WTC11 (cell line): ENCODE data around the gene BCL7C. TPM values are rescaled to one million over a fixed set of nuclear protein-coding genes. Genes with fewer than 3 reads are reported as not detected.
"Not testable (repeated sequence)": the region's sequence is repeated elsewhere in the genome, so short reads cannot be mapped to it uniquely, and the experiment has no call there.

Source experiments
- ATAC-seq: fragments of 200-7000 bp; cut with Tn5 transposase; 2 replicates; pipeline ENCODE4 v1.10.0; 2021; ENCODE audit warnings: mild to moderate bottlenecking, moderate library complexity
- CTCF ChIA-PET: fragments of 300-600 bp; sonication (Branson Sonifier 250); formaldehyde crosslinking; loops from one replicate; lab custom pipeline; 2021; ENCODE audit warnings: antibody characterized with exemption; lab: Charles Lee
- POLR2A ChIA-PET: fragments of 350-600 bp; sonication (Branson Sonifier 250); formaldehyde crosslinking; loops from one replicate; lab custom pipeline; 2021; ENCODE audit warnings: antibody characterized with exemption; lab: Charles Lee
- DNase-seq: peaks from one replicate; pipeline ENCODE4 v3.0.0; 2021; ENCODE audit warnings: low spot score
- H3K27ac Mint-ChIP-seq: 2 replicates; pipeline ENCODE4 v1.8.0; 2021; ENCODE audit warnings: mixed read lengths
- H3K27me3 Mint-ChIP-seq: 2 replicates; pipeline ENCODE4 v1.8.0; 2021; ENCODE audit warnings: low read depth, mild to moderate bottlenecking, moderate library complexity, mixed read lengths
- H3K36me3 Mint-ChIP-seq: 2 replicates; pipeline ENCODE4 v1.8.0; 2021; ENCODE audit warnings: mixed read lengths
- H3K4me1 Mint-ChIP-seq: 2 replicates; pipeline ENCODE4 v1.8.0; 2022; ENCODE audit warnings: mixed read lengths
- H3K4me3 Mint-ChIP-seq: 2 replicates; pipeline ENCODE4 v1.8.0; 2021; ENCODE audit warnings: mild to moderate bottlenecking, moderate library complexity, mixed read lengths
- H3K9me3 Mint-ChIP-seq: 2 replicates; pipeline ENCODE4 v1.8.0; 2021; ENCODE audit warnings: mixed read lengths
- ATF1 ChIP-seq: sonication (generic); formaldehyde crosslinking; IDR thresholded peaks from 2 replicates; pipeline ENCODE4 v1.8.1; 2023; ENCODE audit warnings: mild to moderate bottlenecking, moderate library complexity, missing genetic modification reagents
- FOXP4 ChIP-seq: sonication (generic); formaldehyde crosslinking; IDR thresholded peaks from 2 replicates; pipeline ENCODE4 v1.8.0; 2022; ENCODE audit warnings: mild to moderate bottlenecking, missing genetic modification reagents
- HMGA2 ChIP-seq: fragments of 250-450 bp; sonication (Bioruptor Pico); IDR thresholded peaks from 2 replicates; pipeline ENCODE4 v1.4.0; 2021; ENCODE audit warnings: mild to moderate bottlenecking, moderate library complexity
- HMGXB4 ChIP-seq: sonication (generic); formaldehyde crosslinking; IDR thresholded peaks from 2 replicates; pipeline ENCODE4 v1.8.1; 2023; ENCODE audit warnings: mild to moderate bottlenecking, moderate library complexity, missing genetic modification reagents
- MAX ChIP-seq: sonication (generic); formaldehyde crosslinking; IDR thresholded peaks from 2 replicates; pipeline ENCODE4 v1.8.0; 2022; ENCODE audit warnings: mild to moderate bottlenecking, missing genetic modification reagents
- OVOL2 ChIP-seq: fragments of 250-450 bp; sonication (Bioruptor Pico); IDR thresholded peaks from 2 replicates; pipeline ENCODE4 v1.9.0; 2021; ENCODE audit warnings: mild to moderate bottlenecking, borderline replicate concordance
- SMAD3 ChIP-seq: sonication (generic); formaldehyde crosslinking; IDR thresholded peaks from 2 replicates; pipeline ENCODE4 v1.8.0; 2022; ENCODE audit warnings: missing genetic modification reagents, mild to moderate bottlenecking, borderline replicate concordance
- TEAD4 ChIP-seq: sonication (generic); formaldehyde crosslinking; IDR thresholded peaks from 2 replicates; pipeline ENCODE4 v1.8.0; 2022; ENCODE audit warnings: mild to moderate bottlenecking, missing genetic modification reagents
- ZBTB21 ChIP-seq: sonication (generic); formaldehyde crosslinking; IDR thresholded peaks from 2 replicates; pipeline ENCODE4 v1.8.1; 2023; ENCODE audit warnings: mild to moderate bottlenecking, missing genetic modification reagents, borderline replicate concordance
- ZNF423 ChIP-seq: fragments of 250-450 bp; sonication (Bioruptor Pico); IDR thresholded peaks from 2 replicates; pipeline ENCODE4 v2.1.2; 2022; ENCODE audit warnings: mild to moderate bottlenecking, moderate library complexity
- total RNA-seq: library from RNA; stranded (reverse); gene quantifications from 3 replicates; pipeline ENCODE4 v1.2.3, GENCODE V29; 2021
- TF ChIP-seq, protein P1 (sequence below): fragments of 250-450 bp; sonication (Bioruptor Pico); IDR thresholded peaks from 2 replicates; pipeline ENCODE4 v2.1.2; 2022; ENCODE audit warnings: mild to moderate bottlenecking, moderate library complexity
- TF ChIP-seq, protein P2 (sequence below): sonication (generic); formaldehyde crosslinking; IDR thresholded peaks from 2 replicates; pipeline ENCODE4 v1.8.1; 2023; ENCODE audit warnings: mild to moderate bottlenecking, missing genetic modification reagents
- TF ChIP-seq, protein P3 (sequence below): sonication (generic); formaldehyde crosslinking; IDR thresholded peaks from 2 replicates; pipeline ENCODE4 v1.8.1; 2022; ENCODE audit warnings: low read depth, missing genetic modification reagents, borderline replicate concordance
- TF ChIP-seq, protein P4 (sequence below): sonication (generic); formaldehyde crosslinking; IDR thresholded peaks from 2 replicates; pipeline ENCODE4 v1.8.1; 2023; ENCODE audit warnings: mild to moderate bottlenecking, missing genetic modification reagents, moderate library complexity

Gene BCL7C
- total RNA-seq, 1 experiment from 2014 or later, result 18.3 TPM

DNA sequence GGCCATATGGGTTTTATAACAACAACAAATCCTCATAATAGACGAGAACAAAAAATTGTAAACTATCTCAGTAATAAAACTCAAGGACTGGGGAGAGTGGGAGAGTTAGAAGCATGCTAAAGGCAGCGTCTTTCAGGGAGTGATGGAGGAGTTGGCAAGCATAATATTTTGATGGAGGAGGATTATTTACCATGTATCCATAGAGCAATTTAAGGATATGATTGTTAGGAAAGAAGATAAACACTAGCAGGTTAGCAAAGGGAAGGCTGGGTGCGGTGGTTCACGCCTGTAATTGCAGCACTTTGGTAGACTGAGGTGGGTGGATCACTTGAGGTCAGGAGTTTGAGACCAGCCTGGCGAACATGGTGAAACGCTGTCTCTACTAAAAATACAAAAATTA lies 27.8 kb downstream of the BCL7C start (continued):
- TF ChIP-seq TEAD4 (CRISPR knock-in tag), result no peak
- TF ChIP-seq FOXP4 (CRISPR knock-in tag), result no peak
- TF ChIP-seq, protein P1, sequence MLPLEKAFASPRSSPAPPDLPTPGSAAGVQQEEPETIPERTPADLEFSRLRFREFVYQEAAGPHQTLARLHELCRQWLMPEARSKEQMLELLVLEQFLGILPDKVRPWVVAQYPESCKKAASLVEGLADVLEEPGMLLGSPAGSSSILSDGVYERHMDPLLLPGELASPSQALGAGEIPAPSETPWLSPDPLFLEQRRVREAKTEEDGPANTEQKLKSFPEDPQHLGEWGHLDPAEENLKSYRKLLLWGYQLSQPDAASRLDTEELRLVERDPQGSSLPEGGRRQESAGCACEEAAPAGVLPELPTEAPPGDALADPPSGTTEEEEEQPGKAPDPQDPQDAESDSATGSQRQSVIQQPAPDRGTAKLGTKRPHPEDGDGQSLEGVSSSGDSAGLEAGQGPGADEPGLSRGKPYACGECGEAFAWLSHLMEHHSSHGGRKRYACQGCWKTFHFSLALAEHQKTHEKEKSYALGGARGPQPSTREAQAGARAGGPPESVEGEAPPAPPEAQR (CRISPR knock-in tag), result no peak
- no peak for TF ChIP-seq MAX (CRISPR knock-in tag)

DNA sequence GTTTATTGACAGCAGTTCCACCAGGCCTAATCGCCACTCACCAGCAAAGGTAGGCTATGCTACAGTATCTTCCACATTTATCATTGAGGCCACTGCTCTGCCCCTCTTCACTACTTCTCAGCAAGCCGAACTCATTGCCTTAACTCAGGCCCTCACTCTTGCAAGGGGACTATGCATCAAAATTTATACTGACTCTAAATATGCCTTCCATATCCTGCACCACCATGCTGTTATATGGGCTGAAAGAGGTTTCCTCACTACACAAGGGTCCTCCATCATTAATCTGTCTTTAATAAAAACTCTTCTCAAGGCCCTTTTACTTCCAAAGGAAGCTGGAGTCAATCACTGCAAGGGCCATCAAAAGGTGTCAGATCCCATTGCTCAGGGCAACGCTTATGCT lies 30.7 kb downstream of the BCL7C start:
- DNase-seq, H3K36me3 Mint-ChIP-seq, ATAC-seq, POLR2A ChIA-PET, H3K4me1 Mint-ChIP-seq, H3K27ac Mint-ChIP-seq, H3K9me3 Mint-ChIP-seq, H3K4me3 Mint-ChIP-seq, H3K27me3 Mint-ChIP-seq: not testable (repeated sequence)
- CTCF ChIA-PET, result interaction anchor here (1.0 kb wide), 1 partner anchor 19 kb away, joined by 3 read pairs; no protein-coding TSS in a partner anchor

DNA sequence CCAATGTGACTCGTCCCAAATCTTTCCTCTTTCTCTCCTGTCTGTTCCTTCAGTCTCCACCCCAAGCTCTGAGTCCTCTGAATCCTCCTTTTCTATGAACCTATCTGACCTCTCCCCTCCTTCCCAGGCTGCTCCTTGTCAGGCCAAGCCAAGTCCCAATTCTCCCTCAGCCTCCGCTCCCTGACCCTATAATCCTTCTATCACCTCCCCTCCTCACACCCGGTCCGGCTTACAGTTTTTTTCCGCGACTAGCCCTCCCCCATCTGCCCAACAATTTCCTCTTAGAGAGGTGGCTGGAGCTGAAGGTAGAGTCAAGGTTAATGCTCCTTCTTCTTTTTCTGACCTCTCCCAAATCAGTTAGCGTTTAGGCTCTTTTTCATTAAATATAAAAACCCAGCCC lies 33.1 kb downstream of the BCL7C start:
- POLR2A ChIA-PET, result interaction anchor here (0.6 kb wide), 1 partner anchor 51 kb away, joined by 3 read pairs; no protein-coding TSS in a partner anchor
- not testable (repeated sequence) for DNase-seq, H3K4me1 Mint-ChIP-seq, ATAC-seq, H3K27ac Mint-ChIP-seq, H3K9me3 Mint-ChIP-seq, H3K36me3 Mint-ChIP-seq, H3K4me3 Mint-ChIP-seq
- CTCF ChIA-PET, result interaction anchor here (2.1 kb wide), 1 partner anchor 16 kb away, joined by 6 read pairs; no protein-coding TSS in a partner anchor
- peaks cover 16% of the 10 kb centered on the region; the same call in 1 of the 2 replicates for H3K27me3 Mint-ChIP-seq

DNA sequence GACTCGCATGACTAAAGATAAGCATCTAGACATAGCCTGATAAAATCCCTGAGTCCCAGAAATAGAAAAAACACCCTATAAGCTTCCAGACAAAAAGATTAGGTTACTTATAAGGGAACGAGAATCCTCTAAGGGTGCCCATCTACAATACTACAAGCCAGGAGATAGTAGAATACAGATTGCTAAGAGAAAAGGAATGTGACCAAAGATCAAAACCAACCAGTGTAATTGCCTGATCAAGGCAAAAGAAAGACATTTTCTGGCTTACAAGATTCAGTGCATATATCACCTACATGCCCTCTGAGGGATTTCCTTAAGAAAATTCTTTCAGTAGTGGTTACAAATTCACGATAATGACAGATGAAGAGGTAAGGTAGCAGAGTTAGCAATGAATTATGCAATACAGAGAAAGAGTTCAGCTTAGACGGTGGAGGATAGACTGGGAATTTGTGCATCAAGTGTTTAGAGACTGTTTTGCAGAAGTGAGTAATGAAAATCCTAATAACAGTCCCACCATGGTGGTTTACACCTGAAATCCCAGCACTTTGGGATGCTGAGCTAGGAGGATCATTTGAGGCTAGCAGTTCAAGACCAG lies 35.0 kb downstream of the BCL7C start:
- ATAC-seq (no peak), DNase-seq (no peak)
- H3K4me3 Mint-ChIP-seq, result no peak overlapping the region
- peaks cover 30% of the 10 kb centered on the region for H3K27me3 Mint-ChIP-seq
- H3K4me1 Mint-ChIP-seq, result no peaks in the 10 kb centered on the region
- H3K9me3 Mint-ChIP-seq, result no peaks in the 10 kb centered on the region
- no peaks in the 10 kb centered on the region for H3K36me3 Mint-ChIP-seq
- TF ChIP-seq, protein P2, sequence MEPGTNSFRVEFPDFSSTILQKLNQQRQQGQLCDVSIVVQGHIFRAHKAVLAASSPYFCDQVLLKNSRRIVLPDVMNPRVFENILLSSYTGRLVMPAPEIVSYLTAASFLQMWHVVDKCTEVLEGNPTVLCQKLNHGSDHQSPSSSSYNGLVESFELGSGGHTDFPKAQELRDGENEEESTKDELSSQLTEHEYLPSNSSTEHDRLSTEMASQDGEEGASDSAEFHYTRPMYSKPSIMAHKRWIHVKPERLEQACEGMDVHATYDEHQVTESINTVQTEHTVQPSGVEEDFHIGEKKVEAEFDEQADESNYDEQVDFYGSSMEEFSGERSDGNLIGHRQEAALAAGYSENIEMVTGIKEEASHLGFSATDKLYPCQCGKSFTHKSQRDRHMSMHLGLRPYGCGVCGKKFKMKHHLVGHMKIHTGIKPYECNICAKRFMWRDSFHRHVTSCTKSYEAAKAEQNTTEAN, result no peak
- no peak for TF ChIP-seq OVOL2 (CRISPR knock-in tag)
- no peak for TF ChIP-seq FOXP4 (CRISPR knock-in tag)
- TF ChIP-seq, protein P3, sequence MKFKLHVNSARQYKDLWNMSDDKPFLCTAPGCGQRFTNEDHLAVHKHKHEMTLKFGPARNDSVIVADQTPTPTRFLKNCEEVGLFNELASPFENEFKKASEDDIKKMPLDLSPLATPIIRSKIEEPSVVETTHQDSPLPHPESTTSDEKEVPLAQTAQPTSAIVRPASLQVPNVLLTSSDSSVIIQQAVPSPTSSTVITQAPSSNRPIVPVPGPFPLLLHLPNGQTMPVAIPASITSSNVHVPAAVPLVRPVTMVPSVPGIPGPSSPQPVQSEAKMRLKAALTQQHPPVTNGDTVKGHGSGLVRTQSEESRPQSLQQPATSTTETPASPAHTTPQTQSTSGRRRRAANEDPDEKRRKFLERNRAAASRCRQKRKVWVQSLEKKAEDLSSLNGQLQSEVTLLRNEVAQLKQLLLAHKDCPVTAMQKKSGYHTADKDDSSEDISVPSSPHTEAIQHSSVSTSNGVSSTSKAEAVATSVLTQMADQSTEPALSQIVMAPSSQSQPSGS (CRISPR knock-in tag), result no peak
- TF ChIP-seq SMAD3 (CRISPR knock-in tag), result no peak
- TF ChIP-seq ATF1, result no peak
- TF ChIP-seq ZNF423 (CRISPR knock-in tag), result no peak
- TF ChIP-seq ZBTB21 (CRISPR knock-in tag), result no peak
- no peak for TF ChIP-seq HMGA2 (CRISPR knock-in tag)
- TF ChIP-seq, protein P4, sequence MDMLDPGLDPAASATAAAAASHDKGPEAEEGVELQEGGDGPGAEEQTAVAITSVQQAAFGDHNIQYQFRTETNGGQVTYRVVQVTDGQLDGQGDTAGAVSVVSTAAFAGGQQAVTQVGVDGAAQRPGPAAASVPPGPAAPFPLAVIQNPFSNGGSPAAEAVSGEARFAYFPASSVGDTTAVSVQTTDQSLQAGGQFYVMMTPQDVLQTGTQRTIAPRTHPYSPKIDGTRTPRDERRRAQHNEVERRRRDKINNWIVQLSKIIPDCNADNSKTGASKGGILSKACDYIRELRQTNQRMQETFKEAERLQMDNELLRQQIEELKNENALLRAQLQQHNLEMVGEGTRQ (CRISPR knock-in tag), result no peak
- no peak for TF ChIP-seq HMGXB4 (CRISPR knock-in tag)
- no peak overlapping the region for H3K27ac Mint-ChIP-seq
- CTCF ChIA-PET, result interaction anchor here (7.6 kb wide), 1 partner anchor 14 kb away, joined by 56 read pairs; no protein-coding TSS in a partner anchor
- POLR2A ChIA-PET, result no interaction called here
